ENCODE measurements around the gene WASF2.
"Not testable (repeated sequence)": the region's sequence is repeated elsewhere in the genome, so short reads cannot be mapped to it uniquely, and the experiment has no call there.

Gene WASF2

GRCh38 chr1:27521861-27522431, 32.0 kb upstream of the WASF2 start:
- DNase-seq: no peak

GRCh38 chr1:27521336-27521831, 31.4 kb upstream of the WASF2 start:
- no peak for DNase-seq

- no peak for DNase-seq
Measured at GRCh38 chr1:27520651-27521050, 30.7 kb upstream of the WASF2 start.

- DNase-seq: peak; percentile 79
Measured at GRCh38 chr1:27519331-27520258, 29.6 kb upstream of the WASF2 start.

- DNase-seq: no peak
Measured at GRCh38 chr1:27518808-27519207, 28.8 kb upstream of the WASF2 start.

GRCh38 chr1:27517907-27518718, 28.1 kb upstream of the WASF2 start:
- no peak for DNase-seq

- DNase-seq: no peak
Measured at GRCh38 chr1:27517301-27517700, 27.3 kb upstream of the WASF2 start.

GRCh38 chr1:27515626-27516025, 25.7 kb upstream of the WASF2 start:
- no peak for DNase-seq

- DNase-seq: no peak
Measured at GRCh38 chr1:27513958-27514357, 24.0 kb upstream of the WASF2 start.

GRCh38 chr1:27513528-27513927, 23.6 kb upstream of the WASF2 start:
- DNase-seq: no peak

- DNase-seq: no peak
Measured at GRCh38 chr1:27509127-27510080, 19.4 kb upstream of the WASF2 start.

- no peak for DNase-seq
Measured at GRCh38 chr1:27507960-27508665, 18.1 kb upstream of the WASF2 start.

- DNase-seq: no peak
Measured at GRCh38 chr1:27506703-27507102, 16.7 kb upstream of the WASF2 start.

- no peak for DNase-seq
Measured at GRCh38 chr1:27505420-27505680, 15.4 kb upstream of the WASF2 start.

GRCh38 chr1:27504588-27505419, 14.8 kb upstream of the WASF2 start:
- no peak for DNase-seq

GRCh38 chr1:27503844-27504587, 14.0 kb upstream of the WASF2 start:
- DNase-seq: no peak

- no peak for DNase-seq
Measured at GRCh38 chr1:27503033-27503432, 13.1 kb upstream of the WASF2 start.

GRCh38 chr1:27501159-27501558, 11.2 kb upstream of the WASF2 start:
- not testable (repeated sequence) for DNase-seq

- no peak for DNase-seq
Measured at GRCh38 chr1:27499142-27499541, 9.2 kb upstream of the WASF2 start.

- no peak for DNase-seq
Measured at GRCh38 chr1:27496604-27497155, 6.7 kb upstream of the WASF2 start.
